ENCODE measurements around the gene CABLES2.

CABLES2 gene

GRCh38 chr20:62401331-62401779, 5.7 kb downstream of the CABLES2 start:
- TF ChIP-seq CTCF (IDR thresholded peaks at IDR 0.05; ENCODE audit: low read depth, low read length, missing control alignments), result peak; percentile 40

GRCh38 chr20:62400541-62400940, 6.5 kb downstream of the CABLES2 start:
- no peak for DNase-seq
- Histone ChIP-seq H3K27me3 (replicated peaks) (no peaks in the 10 kb centered on the region), H3K36me3 (replicated peaks) (no peaks in the 10 kb centered on the region), H3K27ac (no peak overlapping the region), H3K4me3 (ENCODE audit: low read depth, low read length) (no peak overlapping the region)
- TF ChIP-seq CTCF (IDR thresholded peaks at IDR 0.05; ENCODE audit: low read depth, low read length, missing control alignments), result no peak
- in situ Hi-C loops (cut with HindIII; ENCODE audit: low pct_ligation_motif_present, low sequenced_read_pairs), result no loop called here

More at GRCh38 chr20:62401331-62401779, 5.7 kb downstream of the CABLES2 start:
- Histone ChIP-seq H3K27me3 (replicated peaks) (no peaks in the 10 kb centered on the region), H3K4me3 (ENCODE audit: low read depth, low read length) (no peak overlapping the region), H3K36me3 (replicated peaks) (no peaks in the 10 kb centered on the region), H3K27ac (no peak overlapping the region)
- in situ Hi-C loops (cut with HindIII; ENCODE audit: low pct_ligation_motif_present, low sequenced_read_pairs), result no loop called here
- no peak for DNase-seq

GRCh38 chr20:62400021-62400420, 7.1 kb downstream of the CABLES2 start:
- H3K27me3 ChIP-seq (replicated peaks), result no peaks in the 10 kb centered on the region
- H3K27ac ChIP-seq, result no peak overlapping the region
- no peaks in the 10 kb centered on the region for H3K36me3 ChIP-seq (replicated peaks)
- DNase-seq, result no peak
- TF ChIP-seq CTCF (IDR thresholded peaks at IDR 0.05; ENCODE audit: low read depth, low read length, missing control alignments), result no peak
- H3K4me3 ChIP-seq (ENCODE audit: low read depth, low read length), result no peak overlapping the region
- in situ Hi-C loops (cut with HindIII; ENCODE audit: low pct_ligation_motif_present, low sequenced_read_pairs), result no loop called here

GRCh38 chr20:62398120-62398821, 8.8 kb downstream of the CABLES2 start:
- in situ Hi-C loops (cut with HindIII; ENCODE audit: low pct_ligation_motif_present, low sequenced_read_pairs), result loop anchor here (25.0 kb wide), 1 partner anchor 111 kb away; no protein-coding TSS in a partner anchor
- Histone ChIP-seq H3K4me3 (ENCODE audit: low read depth, low read length) (no peak overlapping the region), H3K27ac (no peak overlapping the region), H3K36me3 (replicated peaks) (no peaks in the 10 kb centered on the region), H3K27me3 (replicated peaks) (no peaks in the 10 kb centered on the region)
- TF ChIP-seq CTCF (IDR thresholded peaks at IDR 0.05; ENCODE audit: low read depth, low read length, missing control alignments), result no peak
- DNase-seq, result no peak

- H3K27ac ChIP-seq, result no peak overlapping the region
- in situ Hi-C loops (cut with HindIII; ENCODE audit: low pct_ligation_motif_present, low sequenced_read_pairs), result loop anchor here (25.0 kb wide), 1 partner anchor 109 kb away; no protein-coding TSS in a partner anchor
- H3K4me3 ChIP-seq (ENCODE audit: low read depth, low read length), result no peak overlapping the region
- H3K36me3 ChIP-seq (replicated peaks), result no peaks in the 10 kb centered on the region
- no peaks in the 10 kb centered on the region for H3K27me3 ChIP-seq (replicated peaks)
- no peak for TF ChIP-seq CTCF (IDR thresholded peaks at IDR 0.05; ENCODE audit: low read depth, low read length, missing control alignments)
- no peak for DNase-seq
Measured at GRCh38 chr20:62396367-62397239, 10.5 kb downstream of the CABLES2 start.
